Ovary (tissue), 3 donors: ENCODE measurements around the gene DHX29.

Experiments used
- EP300 ChIP-seq: sonication (generic); formaldehyde crosslinking; IDR thresholded peaks from one replicate; pipeline ENCODE4 v1.6.1; 2017; ENCODE audit warnings: antibody characterized with exemption
- POLR2A ChIP-seq: fragments of 450-650 bp; IDR thresholded peaks from one replicate; pipeline ENCODE4 v1.6.1; 2017; ENCODE audit warnings: antibody characterized with exemption, mild to moderate bottlenecking, moderate library complexity
- TF ChIP-seq, protein P1 (sequence below), 3 donors: fragments of 450-650 bp in 2 of 3; fragments of 200-600 bp in 1 of 3; IDR thresholded peaks; one replicate each; pipeline versions ENCODE4 v1.5.1 to v1.8.0; 2016 to 2022; ENCODE audit warnings: antibody characterized with exemption in 3 of 3, mild to moderate bottlenecking in 1 of 3
- donor health status: DM: no; HTN: no; CAD: no.

DNA sequence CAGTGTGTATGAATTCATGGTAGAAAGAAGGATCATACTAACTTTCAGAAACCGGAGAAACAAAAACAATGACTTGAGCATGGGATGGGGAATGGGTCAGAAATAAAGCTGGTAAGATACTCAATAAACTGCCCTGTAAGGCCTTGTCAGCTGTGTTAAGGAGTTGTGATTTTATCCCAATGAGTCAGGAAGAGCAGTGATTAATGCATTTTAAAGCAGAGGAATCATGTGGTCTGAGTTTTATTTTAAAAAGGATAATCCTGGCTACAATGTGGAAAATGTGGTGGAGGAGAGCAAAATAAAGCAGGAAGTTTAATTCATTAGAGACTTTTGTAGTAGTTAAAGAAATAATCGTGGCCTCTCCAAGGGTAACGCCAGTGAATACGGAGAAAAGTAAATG lies 28.7 kb downstream of the DHX29 start:
- TF ChIP-seq EP300 (no peak), POLR2A (no peak)
- TF ChIP-seq, protein P1, sequence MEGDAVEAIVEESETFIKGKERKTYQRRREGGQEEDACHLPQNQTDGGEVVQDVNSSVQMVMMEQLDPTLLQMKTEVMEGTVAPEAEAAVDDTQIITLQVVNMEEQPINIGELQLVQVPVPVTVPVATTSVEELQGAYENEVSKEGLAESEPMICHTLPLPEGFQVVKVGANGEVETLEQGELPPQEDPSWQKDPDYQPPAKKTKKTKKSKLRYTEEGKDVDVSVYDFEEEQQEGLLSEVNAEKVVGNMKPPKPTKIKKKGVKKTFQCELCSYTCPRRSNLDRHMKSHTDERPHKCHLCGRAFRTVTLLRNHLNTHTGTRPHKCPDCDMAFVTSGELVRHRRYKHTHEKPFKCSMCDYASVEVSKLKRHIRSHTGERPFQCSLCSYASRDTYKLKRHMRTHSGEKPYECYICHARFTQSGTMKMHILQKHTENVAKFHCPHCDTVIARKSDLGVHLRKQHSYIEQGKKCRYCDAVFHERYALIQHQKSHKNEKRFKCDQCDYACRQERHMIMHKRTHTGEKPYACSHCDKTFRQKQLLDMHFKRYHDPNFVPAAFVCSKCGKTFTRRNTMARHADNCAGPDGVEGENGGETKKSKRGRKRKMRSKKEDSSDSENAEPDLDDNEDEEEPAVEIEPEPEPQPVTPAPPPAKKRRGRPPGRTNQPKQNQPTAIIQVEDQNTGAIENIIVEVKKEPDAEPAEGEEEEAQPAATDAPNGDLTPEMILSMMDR (IDR thresholded peaks at IDR 0.05) = no peak
